H1 (cell line): Measurements from ENCODE around the gene FYTTD1. TPM values are rescaled to one million over a fixed set of nuclear protein-coding genes. Genes with fewer than 3 reads are reported as not detected.

Source experiments
- CTCF ChIA-PET: fragments of 300-600 bp; sonication (Branson Sonifier 250); formaldehyde crosslinking; loops from one replicate; lab custom pipeline; 2021; ENCODE audit not compliant: partially characterized antibody; lab: Charles Lee
- POLR2A ChIA-PET: fragments of 300-600 bp; sonication (Branson Sonifier 250); formaldehyde crosslinking; loops from one replicate; lab custom pipeline; 2021; ENCODE audit warnings: inconsistent platforms; ENCODE audit not compliant: partially characterized antibody; lab: Charles Lee
- DNase-seq, 2 experiments: peaks; one replicate each; pipeline versions ENCODE4 v3.0.0 to v3.0.0-alpha.2; 2010 to 2022; ENCODE audit warnings: low spot score in 2 of 2, low read depth in 1 of 2, mixed read lengths in 1 of 2
- FAIRE-seq: peaks from 2 replicates; lab custom pipeline; 2011; peaks lifted over from hg19 to GRCh38; lab: Jason Lieb, UNC
- H2AFZ ChIP-seq: 2 replicates; pipeline ENCODE4 v1.8.1; 2012; ENCODE audit warnings: low read length, inconsistent platforms
- H2AK5ac ChIP-seq: 2 replicates; pipeline ENCODE4 v1.6.1; 2013; ENCODE audit warnings: low read depth, low read length
- H2BK120ac ChIP-seq: replicated peaks from 2 replicates; pipeline ENCODE3; 2013; ENCODE audit warnings: low read depth, low read length, inconsistent platforms
- H2BK12ac ChIP-seq: 2 replicates; pipeline ENCODE4 v1.6.1; 2013; ENCODE audit warnings: low read depth, low read length
- H2BK15ac ChIP-seq: 2 replicates; pipeline ENCODE4 v1.6.1; 2013; ENCODE audit warnings: low read length
- H2BK20ac ChIP-seq: 2 replicates; pipeline ENCODE4 v1.6.1; 2013; ENCODE audit warnings: low read length
- H2BK5ac ChIP-seq: 2 replicates; pipeline ENCODE4 v1.6.1; 2013; ENCODE audit warnings: low read depth, low read length
- H3K14ac ChIP-seq: 2 replicates; pipeline ENCODE4 v1.6.1; 2013; ENCODE audit warnings: inconsistent platforms; ENCODE audit not compliant: insufficient read length
- H3K18ac ChIP-seq: 2 replicates; pipeline ENCODE4 v1.6.1; 2013; ENCODE audit warnings: low read length; ENCODE audit errors: extremely low read depth
- H3K23ac ChIP-seq: 2 replicates; pipeline ENCODE4 v1.6.1; 2013; ENCODE audit warnings: inconsistent platforms; ENCODE audit not compliant: insufficient read length
- H3K23me2 ChIP-seq: 2 replicates; pipeline ENCODE4 v1.6.1; 2013; ENCODE audit warnings: low read depth, low read length
- H3K27ac ChIP-seq: 2 replicates; pipeline ENCODE4 v1.6.1; 2011; ENCODE audit warnings: low read depth, low read length, inconsistent platforms
- H3K27me3 ChIP-seq, 4 experiments: replicated peaks in 1 of 4; 1 replicate in 1 of 4; 2 replicates in 3 of 4; pipeline versions ENCODE4 v1.6.1 to v1.8.1; 2011 to 2013; ENCODE audit warnings: low read length in 3 of 4, mild to moderate bottlenecking in 3 of 4, inconsistent platforms in 2 of 4, mixed read lengths in 2 of 4, moderate library complexity in 1 of 4; ENCODE audit not compliant: control insufficient read depth in 3 of 4, insufficient read depth in 3 of 4; ENCODE audit errors: extremely low read depth in 1 of 4
- H3K36me3 ChIP-seq, 4 experiments: 2 replicates each; pipeline versions ENCODE4 v1.6.1 to v1.8.1; 2011 to 2013; ENCODE audit warnings: mild to moderate bottlenecking in 4 of 4, low read length in 3 of 4, moderate library complexity in 2 of 4, control low read depth in 1 of 4, inconsistent platforms in 1 of 4; ENCODE audit not compliant: insufficient read depth in 4 of 4, control insufficient read depth in 2 of 4
- H3K4ac ChIP-seq: replicated peaks from 2 replicates; pipeline ENCODE3; 2013; ENCODE audit warnings: low read length, low read depth, mixed read lengths, inconsistent platforms; ENCODE audit not compliant: insufficient read length
- H3K4me1 ChIP-seq, 4 experiments: replicated peaks in 1 of 4; 1 replicate in 1 of 4; 2 replicates in 3 of 4; pipeline versions ENCODE4 v1.6.1 to v1.8.1; 2011 to 2013; ENCODE audit warnings: low read length in 3 of 4, inconsistent platforms in 2 of 4, mixed read lengths in 1 of 4; ENCODE audit not compliant: insufficient read depth in 4 of 4, control insufficient read depth in 3 of 4
- H3K4me2 ChIP-seq, 2 experiments: 2 replicates each; pipeline versions ENCODE4 v1.6.1 to v1.8.1; 2011 to 2013; ENCODE audit warnings: low read depth in 2 of 2, low read length in 2 of 2, control low read depth in 1 of 2, inconsistent platforms in 1 of 2, mild to moderate bottlenecking in 1 of 2; ENCODE audit not compliant: insufficient read depth in 1 of 2
- H3K4me3 ChIP-seq, 4 experiments: fragments of 200-600, 300-600 bp in 1 of 4; sonication (generic), shearing (Covaris generic), sonication (Bioruptor Twin) in 1 of 4; 2 replicates each; pipeline versions ENCODE4 v1.5.1 to v1.8.1; 2011 to 2016; ENCODE audit warnings: low read length in 4 of 4, low read depth in 3 of 4, control low read depth in 2 of 4, inconsistent platforms in 2 of 4, mild to moderate bottlenecking in 2 of 4, mixed read lengths in 1 of 4, moderate library complexity in 1 of 4; ENCODE audit not compliant: insufficient read depth in 2 of 4; ENCODE audit errors: extremely low read depth in 1 of 4
- H3K56ac ChIP-seq: replicated peaks from 2 replicates; pipeline ENCODE3; 2013; ENCODE audit warnings: low read depth, mild to moderate bottlenecking, mixed read lengths, low read length, inconsistent platforms; ENCODE audit not compliant: insufficient read length
- H3K79me1 ChIP-seq: 2 replicates; pipeline ENCODE4 v1.6.1; 2013; ENCODE audit warnings: low read depth, low read length, control low read depth
- H3K79me2 ChIP-seq, 2 experiments: 2 replicates each; pipeline versions ENCODE4 v1.6.1 to v1.8.1; 2012 to 2013; ENCODE audit warnings: low read length in 2 of 2, mild to moderate bottlenecking in 2 of 2, inconsistent platforms in 1 of 2; ENCODE audit not compliant: insufficient read depth in 2 of 2, control insufficient read depth in 1 of 2
- H3K9ac ChIP-seq, 4 experiments: replicated peaks in 1 of 4; 1 replicate in 1 of 4; 2 replicates in 3 of 4; pipeline versions ENCODE4 v1.6.1 to v1.8.1; 2011 to 2013; ENCODE audit warnings: low read depth in 3 of 4, low read length in 3 of 4, control low read depth in 2 of 4, mild to moderate bottlenecking in 2 of 4, moderate library complexity in 2 of 4, inconsistent platforms in 1 of 4; ENCODE audit errors: extremely low read depth in 1 of 4
- H3K9me3 ChIP-seq, 2 experiments: 2 replicates each; pipeline versions ENCODE4 v1.6.1 to v1.8.1; 2012 to 2013; ENCODE audit warnings: mild to moderate bottlenecking in 2 of 2, moderate library complexity in 2 of 2, control low read depth in 1 of 2, inconsistent platforms in 1 of 2, low read depth in 1 of 2, low read length in 1 of 2, mixed read lengths in 1 of 2; ENCODE audit not compliant: insufficient read depth in 2 of 2
- H4K20me1 ChIP-seq, 2 experiments: replicated peaks in 1 of 2; 2 replicates each; pipeline versions ENCODE3 to v1.8.1; 2011 to 2013; ENCODE audit warnings: inconsistent platforms in 2 of 2, low read length in 2 of 2, mild to moderate bottlenecking in 1 of 2; ENCODE audit not compliant: insufficient read depth in 2 of 2, control insufficient read depth in 1 of 2
- H4K5ac ChIP-seq: 2 replicates; pipeline ENCODE4 v1.6.1; 2013; ENCODE audit warnings: low read length, low read depth, mixed read lengths, inconsistent platforms; ENCODE audit not compliant: insufficient read length
- H4K8ac ChIP-seq: 2 replicates; pipeline ENCODE4 v1.8.0; 2013; ENCODE audit warnings: mild to moderate bottlenecking, moderate library complexity, low read length, inconsistent platforms; ENCODE audit not compliant: insufficient read depth; ENCODE audit errors: extremely low read depth
- H4K91ac ChIP-seq: replicated peaks from 2 replicates; pipeline ENCODE3; 2013; ENCODE audit warnings: low read length, mixed read lengths, inconsistent platforms; ENCODE audit not compliant: insufficient read length
- CREB1 ChIP-seq: IDR thresholded peaks from 2 replicates; pipeline ENCODE4 v1.6.1; 2012; ENCODE audit warnings: inconsistent platforms
- EGR1 ChIP-seq: IDR thresholded peaks from 2 replicates; pipeline ENCODE4 v1.6.1; 2011; ENCODE audit warnings: low read depth, low read length, borderline replicate concordance
- JUND ChIP-seq: IDR thresholded peaks from 2 replicates; pipeline ENCODE4 v1.6.1; 2011; ENCODE audit warnings: mild to moderate bottlenecking, improper control_type of control experiment, low read length
- POLR2A ChIP-seq, 2 experiments: IDR thresholded peaks; 1 replicate in 1 of 2; 2 replicates in 1 of 2; pipeline ENCODE4 v1.6.1; 2011; ENCODE audit warnings: low read depth in 2 of 2, low read length in 2 of 2, mild to moderate bottlenecking in 2 of 2; ENCODE audit errors: control extremely low read depth in 1 of 2
- USF2 ChIP-seq: IDR thresholded peaks from 2 replicates; pipeline ENCODE4 v1.6.1; 2011; ENCODE audit warnings: low read length, improper control_type of control experiment
- WGBS, 2 experiments: shearing (Covaris generic) in 1 of 2; methylation state at CpG; one replicate each; pipeline versions ENCODE4 v1.1.6 to v1.1.7; 2013 to 2015; ENCODE audit warnings: low lambda C conversion rate in 2 of 2, mixed read lengths in 2 of 2, inconsistent platforms in 1 of 2, low coverage in 1 of 2, missing lambda C conversion rate in 1 of 2; ENCODE audit not compliant: insufficient replicate concordance in 2 of 2, insufficient coverage in 1 of 2, insufficient read length in 1 of 2; ENCODE audit errors: extremely low coverage in 1 of 2, missing lambda C conversion rate in 1 of 2; 5-methylcytosine and 5-hydroxymethylcytosine counted together
- polyA plus RNA-seq, 7 experiments: library from polyadenylated mRNA; depleted of rRNA in 3 of 7; stranded (reverse) in 5 of 7; unstranded in 2 of 7; fragments of >200 nt in 5 of 7; fragments of 200-250 nt in 2 of 7; gene quantifications; 1 replicate in 5 of 7; 2 replicates in 1 of 7; 4 replicates in 1 of 7; pipeline versions ENCODE4 v1.2.1 to v1.2.3, GENCODE V29; 2011 to 2013; ENCODE audit warnings: missing spikeins in 2 of 7, mixed read lengths in 2 of 7
- total RNA-seq: library from RNA; stranded (reverse); fragmentation: NEBNext Ultra II Directional; extraction: Animal tissue kit (Norgen Biotek cat#: 25700); gene quantifications from 2 replicates; pipeline ENCODE4 v1.2.1, GENCODE V29; 2021

Gene FYTTD1
- total and polyA plus RNA-seq, 2 of the 8 experiments (the other 6 are each of a cell fraction or from before 2014, with no cell fraction given) = 3.1 to 24.4 TPM

- H4K5ac ChIP-seq = no peak overlapping the region
- H3K9me3 ChIP-seq = no peaks in the 10 kb centered on the region
- H3K4ac ChIP-seq = no peak overlapping the region
- H3K27ac ChIP-seq = no peak overlapping the region
- FAIRE-seq (no peak), DNase-seq (no peak)
- H3K9ac ChIP-seq = no peak overlapping the region
- H4K91ac ChIP-seq = no peak overlapping the region
- POLR2A ChIA-PET = interaction anchor here (1.1 kb wide), 1 partner anchor 13 kb away, joined by 3 read pairs; the partner anchor contains the start of gene LRCH3
- H2BK12ac ChIP-seq = no peak overlapping the region
- no peak overlapping the region for H3K18ac ChIP-seq
- H3K4me2 ChIP-seq = no peak overlapping the region
- no peak overlapping the region for H3K56ac ChIP-seq
- no peak overlapping the region for H4K8ac ChIP-seq
- peaks cover 3 to 5% of the 10 kb centered on the region in 2 experiments for H4K20me1 ChIP-seq
- H2BK20ac ChIP-seq = no peak overlapping the region
- TF ChIP-seq USF2 = no peak
- no peak for TF ChIP-seq POLR2A (IDR thresholded peaks at IDR 0.05; ENCODE audit: control extremely low read depth in 1 of 2, low read depth in 2 of 2, low read length in 2 of 2)
- TF ChIP-seq CREB1 = no peak
- no peak for TF ChIP-seq EGR1
- TF ChIP-seq JUND = no peak
- peaks cover 3 to 88% of the 10 kb centered on the region in 2 experiments; a peak in 2 of 4 replicates for H3K79me2 ChIP-seq
- H3K4me3 ChIP-seq = no peak overlapping the region
- no peaks in the 10 kb centered on the region for H3K4me1 ChIP-seq
- 90% methylated on average over 4 of the region's 4 CpGs; no CpG with 5 or more reads in 1 of the 2 experiments for WGBS, 2 experiments
- H2AK5ac ChIP-seq = no peak overlapping the region
- H2BK120ac ChIP-seq = no peak overlapping the region
- no peak overlapping the region for H2AFZ ChIP-seq
- no peak overlapping the region for H2BK15ac ChIP-seq
- no peak overlapping the region for H3K23ac ChIP-seq
- peaks cover 10% of the 10 kb centered on the region for H3K79me1 ChIP-seq
- no peaks in the 10 kb centered on the region for H3K23me2 ChIP-seq
- no peak overlapping the region for H2BK5ac ChIP-seq
- no peak overlapping the region for H3K14ac ChIP-seq
- H3K36me3 ChIP-seq = no peaks in the 10 kb centered on the region; a peak in 1 of 8 replicates
- CTCF ChIA-PET = interaction anchor here (1.6 kb wide), 1 partner anchor 8 kb away, joined by 5 read pairs; no protein-coding TSS in a partner anchor
- no peaks in the 10 kb centered on the region for H3K27me3 ChIP-seq
Measured at GRCh38 chr3:197804511-197804910, 54.8 kb downstream of the FYTTD1 start.
